ENCODE data around the gene ABHD2. TPM values are rescaled to one million over a fixed set of nuclear protein-coding genes. Genes with fewer than 3 reads are reported as not detected.

ABHD2 gene
- total RNA-seq, 1 donor from 2014 or later, result 32.3 TPM

DNA sequence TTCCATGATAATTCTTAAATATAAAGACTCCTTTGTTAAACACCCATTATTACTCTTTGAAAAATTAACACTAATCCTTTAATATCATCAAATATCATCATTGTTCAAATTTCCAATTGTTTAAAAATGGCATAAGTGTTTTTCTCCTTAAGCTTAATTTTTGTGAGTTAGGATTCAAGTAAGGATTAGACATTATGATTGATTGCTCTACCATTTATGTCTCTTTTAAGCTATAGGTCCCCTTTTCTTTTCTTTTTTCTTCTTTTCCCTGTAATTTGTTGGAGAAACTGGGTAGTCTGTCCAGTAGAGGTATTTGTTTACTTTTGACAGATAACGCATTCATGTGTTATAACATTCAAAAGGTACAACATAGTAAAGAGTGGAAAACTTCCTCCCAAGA lies 9.1 kb downstream of the ABHD2 start:
- Mint-ChIP-seq H3K36me3 (ENCODE audit: low read depth, unreplicated experiment) (peaks cover 4% of the 10 kb centered on the region), H3K4me1 (ENCODE audit: unreplicated experiment) (no peaks in the 10 kb centered on the region), H3K4me3 (ENCODE audit: unreplicated experiment) (no peak overlapping the region), H3K27me3 (ENCODE audit: unreplicated experiment) (peaks cover 2% of the 10 kb centered on the region), H3K9me3 (ENCODE audit: unreplicated experiment) (no peaks in the 10 kb centered on the region), H3K27ac (ENCODE audit: unreplicated experiment) (no peak overlapping the region)
- no peak for TF ChIP-seq CTCF (IDR thresholded peaks at IDR 0.05; ENCODE audit: unreplicated experiment)
- DNase-seq (ENCODE audit: low spot score), result no peak

GRCh38 chr15:89098281-89098680 lies 10.0 kb downstream of the ABHD2 start:
- Mint-ChIP-seq H3K4me3 (ENCODE audit: unreplicated experiment) (no peak overlapping the region), H3K9me3 (ENCODE audit: unreplicated experiment) (no peaks in the 10 kb centered on the region), H3K36me3 (ENCODE audit: low read depth, unreplicated experiment) (peaks cover 4% of the 10 kb centered on the region), H3K27ac (ENCODE audit: unreplicated experiment) (no peak overlapping the region), H3K27me3 (ENCODE audit: unreplicated experiment) (peaks cover 2% of the 10 kb centered on the region), H3K4me1 (ENCODE audit: unreplicated experiment) (no peaks in the 10 kb centered on the region)
- TF ChIP-seq CTCF (IDR thresholded peaks at IDR 0.05; ENCODE audit: unreplicated experiment), result no peak
- no peak for DNase-seq (ENCODE audit: low spot score)

GRCh38 chr15:89099968-89100367 lies 11.7 kb downstream of the ABHD2 start:
- Mint-ChIP-seq H3K36me3 (ENCODE audit: low read depth, unreplicated experiment) (no peaks in the 10 kb centered on the region), H3K4me3 (ENCODE audit: unreplicated experiment) (no peak overlapping the region), H3K27ac (ENCODE audit: unreplicated experiment) (no peak overlapping the region), H3K27me3 (ENCODE audit: unreplicated experiment) (peaks cover 2% of the 10 kb centered on the region), H3K9me3 (ENCODE audit: unreplicated experiment) (no peaks in the 10 kb centered on the region), H3K4me1 (ENCODE audit: unreplicated experiment) (no peaks in the 10 kb centered on the region)
- TF ChIP-seq CTCF (IDR thresholded peaks at IDR 0.05; ENCODE audit: unreplicated experiment), result no peak
- DNase-seq (ENCODE audit: low spot score), result no peak

GRCh38 chr15:89101302-89102193 lies 13.3 kb downstream of the ABHD2 start:
- Mint-ChIP-seq H3K27me3 (ENCODE audit: unreplicated experiment) (peaks cover 2% of the 10 kb centered on the region), H3K27ac (ENCODE audit: unreplicated experiment) (no peak overlapping the region), H3K9me3 (ENCODE audit: unreplicated experiment) (no peaks in the 10 kb centered on the region), H3K4me1 (ENCODE audit: unreplicated experiment) (peaks cover 2% of the 10 kb centered on the region), H3K4me3 (ENCODE audit: unreplicated experiment) (no peak overlapping the region), H3K36me3 (ENCODE audit: low read depth, unreplicated experiment) (no peaks in the 10 kb centered on the region)
- TF ChIP-seq CTCF (IDR thresholded peaks at IDR 0.05; ENCODE audit: unreplicated experiment), result no peak
- no peak for DNase-seq (ENCODE audit: low spot score)

DNA sequence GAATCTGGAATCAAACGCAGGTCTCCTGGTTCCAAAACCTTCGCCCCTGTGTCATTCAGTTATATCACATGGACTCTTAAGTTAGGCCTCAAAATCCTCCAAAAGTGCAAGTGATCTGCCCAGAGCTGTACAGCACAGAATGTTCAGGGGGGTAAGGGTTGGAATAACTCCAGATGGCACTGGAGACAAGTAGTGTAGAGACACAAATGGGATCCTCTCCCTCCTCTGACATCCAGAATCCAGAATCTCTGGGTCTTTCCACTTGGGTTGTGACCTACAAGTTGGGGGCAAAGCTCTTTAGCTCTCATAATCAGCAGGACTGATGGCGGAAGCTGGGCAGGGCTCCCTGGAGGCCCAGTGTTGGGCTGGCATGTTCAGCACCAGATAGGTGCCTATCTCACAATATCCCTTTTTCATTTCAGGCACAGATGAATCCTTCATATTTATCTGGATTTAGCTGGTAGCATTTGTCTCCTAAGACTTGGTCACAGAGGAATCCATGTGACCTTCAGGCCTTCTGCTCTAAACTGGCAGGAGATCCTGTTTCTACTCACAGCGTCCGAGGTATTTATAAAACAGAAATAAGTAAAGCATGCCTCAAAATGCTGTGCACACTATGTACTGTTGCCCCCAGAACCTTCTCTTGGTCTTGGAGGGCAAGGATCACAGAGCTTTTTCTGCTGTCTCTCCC lies 15.4 kb downstream of the ABHD2 start:
- Mint-ChIP-seq H3K4me1 (ENCODE audit: unreplicated experiment) (peaks cover 2% of the 10 kb centered on the region), H3K4me3 (ENCODE audit: unreplicated experiment) (no peak overlapping the region), H3K36me3 (ENCODE audit: low read depth, unreplicated experiment) (no peaks in the 10 kb centered on the region), H3K9me3 (ENCODE audit: unreplicated experiment) (no peaks in the 10 kb centered on the region), H3K27me3 (ENCODE audit: unreplicated experiment) (peaks cover 2% of the 10 kb centered on the region), H3K27ac (ENCODE audit: unreplicated experiment) (no peak overlapping the region)
- no peak for DNase-seq (ENCODE audit: low spot score)
- no peak for TF ChIP-seq CTCF (IDR thresholded peaks at IDR 0.05; ENCODE audit: unreplicated experiment)

Measured in endothelial cell (in vitro differentiated cells).